ENCODE data around the gene ADSS2.

The ADSS2 gene

DNA sequence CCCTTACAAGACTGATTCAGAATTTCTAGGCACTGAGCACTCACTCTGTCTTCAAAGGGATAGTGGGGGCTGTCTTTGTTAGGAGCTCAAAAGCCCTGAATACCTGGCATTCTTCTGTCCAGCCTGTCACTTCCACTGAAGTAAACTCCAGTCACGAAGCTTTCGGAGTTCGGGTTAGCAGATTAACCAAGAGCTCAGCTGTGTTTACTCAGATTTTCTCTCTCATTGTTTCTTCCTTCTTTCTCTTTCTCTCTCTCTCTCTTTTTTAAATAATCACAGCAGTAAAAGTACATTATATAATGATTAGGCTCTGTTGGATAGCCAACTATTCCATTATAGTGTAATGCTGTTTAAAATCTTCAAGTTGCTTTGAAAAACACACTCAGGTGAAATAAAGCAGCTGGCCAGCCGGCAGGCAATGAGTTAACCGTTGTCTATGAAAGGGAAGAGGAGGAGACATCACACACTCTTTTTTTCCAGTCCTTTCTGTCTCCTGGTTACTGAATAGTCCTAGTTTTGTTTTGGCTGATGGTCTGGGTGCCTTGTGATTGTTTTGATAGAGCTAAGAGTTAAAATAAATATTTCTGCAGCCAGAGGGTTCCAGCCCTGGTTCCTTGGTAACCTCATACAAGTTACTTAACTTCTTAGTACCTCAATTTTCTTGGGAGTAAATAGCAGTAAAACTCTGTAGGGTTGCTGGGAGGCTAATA, 89.8 kb downstream of the ADSS2 start:
- DNase-seq: no peak
